ENCODE measurements around the gene TFAP2A.

The TFAP2A gene

GRCh38 chr6:10431423-10432164, 16.7 kb upstream of the TFAP2A start:
- no peaks in the 10 kb centered on the region for H3K36me3 Mint-ChIP-seq (ENCODE audit: low read depth)
- TF ChIP-seq CTCF (IDR thresholded peaks at IDR 0.05), result no peak
- H3K4me1 Mint-ChIP-seq, result peaks cover 2% of the 10 kb centered on the region
- no peaks in the 10 kb centered on the region for H3K9me3 Mint-ChIP-seq
- DNase-seq, result no peak
- H3K27ac Mint-ChIP-seq, result no peak overlapping the region
- no peak overlapping the region for H3K4me3 Mint-ChIP-seq
- peaks cover 50% of the 10 kb centered on the region for H3K27me3 Mint-ChIP-seq (ENCODE audit: low read depth, poor library complexity)

- no peak overlapping the region for H3K27ac Mint-ChIP-seq
- peak; percentile 39 for TF ChIP-seq CTCF (IDR thresholded peaks at IDR 0.05)
- peaks cover 13% of the 10 kb centered on the region for H3K4me1 Mint-ChIP-seq
- peaks cover 65% of the 10 kb centered on the region for H3K27me3 Mint-ChIP-seq (ENCODE audit: low read depth, poor library complexity)
- no peak overlapping the region for H3K4me3 Mint-ChIP-seq
- no peaks in the 10 kb centered on the region for H3K9me3 Mint-ChIP-seq
- H3K36me3 Mint-ChIP-seq (ENCODE audit: low read depth), result no peaks in the 10 kb centered on the region
- no peak for DNase-seq
Measured at GRCh38 chr6:10429638-10430427, 15.0 kb upstream of the TFAP2A start.

GRCh38 chr6:10426781-10427279, 12.0 kb upstream of the TFAP2A start:
- Mint-ChIP-seq H3K4me1 (peaks cover 13% of the 10 kb centered on the region), H3K36me3 (ENCODE audit: low read depth) (no peaks in the 10 kb centered on the region), H3K9me3 (no peaks in the 10 kb centered on the region), H3K27me3 (ENCODE audit: low read depth, poor library complexity) (peaks cover 95% of the 10 kb centered on the region), H3K4me3 (peak overlapping the region; percentile 78), H3K27ac (no peak overlapping the region)
- no peak for DNase-seq
- no peak for TF ChIP-seq CTCF (IDR thresholded peaks at IDR 0.05)

GRCh38 chr6:10425975-10426780, 11.3 kb upstream of the TFAP2A start:
- H3K4me3 Mint-ChIP-seq, result peak overlapping the region; percentile 78
- peaks cover 18% of the 10 kb centered on the region for H3K4me1 Mint-ChIP-seq
- H3K27ac Mint-ChIP-seq, result no peak overlapping the region
- H3K36me3 Mint-ChIP-seq (ENCODE audit: low read depth), result no peaks in the 10 kb centered on the region
- no peak for TF ChIP-seq CTCF (IDR thresholded peaks at IDR 0.05)
- H3K27me3 Mint-ChIP-seq (ENCODE audit: low read depth, poor library complexity), result peaks cover 98% of the 10 kb centered on the region
- H3K9me3 Mint-ChIP-seq, result no peaks in the 10 kb centered on the region
- peak; percentile 69 for DNase-seq

- no peaks in the 10 kb centered on the region for H3K9me3 Mint-ChIP-seq
- TF ChIP-seq CTCF (IDR thresholded peaks at IDR 0.05), result no peak
- peak overlapping the region; percentile 72 for H3K4me3 Mint-ChIP-seq
- H3K27ac Mint-ChIP-seq, result no peak overlapping the region
- DNase-seq, result no peak
- H3K27me3 Mint-ChIP-seq (ENCODE audit: low read depth, poor library complexity), result peaks cover 98% of the 10 kb centered on the region
- peaks cover 19% of the 10 kb centered on the region for H3K4me1 Mint-ChIP-seq
- H3K36me3 Mint-ChIP-seq (ENCODE audit: low read depth), result no peaks in the 10 kb centered on the region
Measured at GRCh38 chr6:10425176-10425974, 10.5 kb upstream of the TFAP2A start.
